ENCODE results near the gene GDPD4.

The GDPD4 gene

GRCh38 chr11:77250881-77251640, 50.4 kb downstream of the GDPD4 start:
- no peak overlapping the region for H3K4me3 ChIP-seq (ENCODE audit: low read depth, low read length)
- no peak for TF ChIP-seq POLR2A (IDR thresholded peaks at IDR 0.05; ENCODE audit: extremely low read depth, insufficient read length)
- no peak for TF ChIP-seq MAX (IDR thresholded peaks at IDR 0.05; ENCODE audit: low read depth, low read length)
- TF ChIP-seq, protein P1, sequence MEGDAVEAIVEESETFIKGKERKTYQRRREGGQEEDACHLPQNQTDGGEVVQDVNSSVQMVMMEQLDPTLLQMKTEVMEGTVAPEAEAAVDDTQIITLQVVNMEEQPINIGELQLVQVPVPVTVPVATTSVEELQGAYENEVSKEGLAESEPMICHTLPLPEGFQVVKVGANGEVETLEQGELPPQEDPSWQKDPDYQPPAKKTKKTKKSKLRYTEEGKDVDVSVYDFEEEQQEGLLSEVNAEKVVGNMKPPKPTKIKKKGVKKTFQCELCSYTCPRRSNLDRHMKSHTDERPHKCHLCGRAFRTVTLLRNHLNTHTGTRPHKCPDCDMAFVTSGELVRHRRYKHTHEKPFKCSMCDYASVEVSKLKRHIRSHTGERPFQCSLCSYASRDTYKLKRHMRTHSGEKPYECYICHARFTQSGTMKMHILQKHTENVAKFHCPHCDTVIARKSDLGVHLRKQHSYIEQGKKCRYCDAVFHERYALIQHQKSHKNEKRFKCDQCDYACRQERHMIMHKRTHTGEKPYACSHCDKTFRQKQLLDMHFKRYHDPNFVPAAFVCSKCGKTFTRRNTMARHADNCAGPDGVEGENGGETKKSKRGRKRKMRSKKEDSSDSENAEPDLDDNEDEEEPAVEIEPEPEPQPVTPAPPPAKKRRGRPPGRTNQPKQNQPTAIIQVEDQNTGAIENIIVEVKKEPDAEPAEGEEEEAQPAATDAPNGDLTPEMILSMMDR (IDR thresholded peaks at IDR 0.05; ENCODE audit: low read depth, low read length): no peak
- TF ChIP-seq MYC (IDR thresholded peaks at IDR 0.05; ENCODE audit: low read depth, low read length): no peak
- DNase-seq (ENCODE audit: low read depth): no peak

- no peak for TF ChIP-seq MYC (IDR thresholded peaks at IDR 0.05; ENCODE audit: low read depth, low read length)
- no peak for TF ChIP-seq POLR2A (IDR thresholded peaks at IDR 0.05; ENCODE audit: extremely low read depth, insufficient read length)
- TF ChIP-seq MAX (IDR thresholded peaks at IDR 0.05; ENCODE audit: low read depth, low read length): no peak
- TF ChIP-seq, protein P1 (IDR thresholded peaks at IDR 0.05; ENCODE audit: low read depth, low read length): no peak
- H3K4me3 ChIP-seq (ENCODE audit: low read depth, low read length): no peak overlapping the region
- DNase-seq (ENCODE audit: low read depth): no peak
Measured at GRCh38 chr11:77249427-77249826, 52.1 kb downstream of the GDPD4 start.

- H3K4me3 ChIP-seq (ENCODE audit: low read depth, low read length): no peak overlapping the region
- no peak for DNase-seq (ENCODE audit: low read depth)
- TF ChIP-seq, protein P1 (IDR thresholded peaks at IDR 0.05; ENCODE audit: low read depth, low read length): no peak
- TF ChIP-seq MYC (IDR thresholded peaks at IDR 0.05; ENCODE audit: low read depth, low read length) (no peak), POLR2A (IDR thresholded peaks at IDR 0.05; ENCODE audit: extremely low read depth, insufficient read length) (no peak)
Measured at GRCh38 chr11:77244277-77245027, 57.0 kb downstream of the GDPD4 start.

DNA sequence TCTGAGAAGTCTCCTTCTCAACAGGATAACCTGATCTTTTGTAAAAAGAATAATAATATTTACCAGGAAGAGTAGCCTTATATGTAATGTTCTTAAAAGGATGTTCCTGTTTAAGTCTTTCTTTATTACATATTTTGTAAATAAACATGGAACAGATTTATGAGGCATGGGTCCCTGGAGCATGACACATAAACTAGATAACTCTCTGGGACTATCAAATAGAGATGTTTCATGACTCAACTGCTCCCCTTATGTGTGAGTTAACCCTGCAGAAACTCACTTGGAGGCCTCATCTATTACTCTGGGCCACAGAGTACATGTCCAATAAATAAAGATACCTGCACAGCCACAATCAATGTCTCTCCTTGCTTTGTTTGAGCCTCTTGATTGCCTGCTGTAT, 64.6 kb downstream of the GDPD4 start:
- TF ChIP-seq, protein P1 (IDR thresholded peaks at IDR 0.05; ENCODE audit: low read depth, low read length): no peak
- no peak for TF ChIP-seq POLR2A (IDR thresholded peaks at IDR 0.05; ENCODE audit: extremely low read depth, insufficient read length)
- no peak for TF ChIP-seq MAX (IDR thresholded peaks at IDR 0.05; ENCODE audit: low read depth, low read length)
- no peak for TF ChIP-seq MYC (IDR thresholded peaks at IDR 0.05; ENCODE audit: low read depth, low read length)
- no peak for DNase-seq (ENCODE audit: low read depth)

GRCh38 chr11:77233011-77233410, 68.5 kb downstream of the GDPD4 start:
- H3K4me3 ChIP-seq (ENCODE audit: low read depth, low read length): no peak overlapping the region
- DNase-seq (ENCODE audit: low read depth): no peak
- TF ChIP-seq POLR2A (IDR thresholded peaks at IDR 0.05; ENCODE audit: extremely low read depth, insufficient read length): no peak
- TF ChIP-seq MYC (IDR thresholded peaks at IDR 0.05; ENCODE audit: low read depth, low read length): no peak
- TF ChIP-seq MAX (IDR thresholded peaks at IDR 0.05; ENCODE audit: low read depth, low read length): no peak
- TF ChIP-seq, protein P1 (IDR thresholded peaks at IDR 0.05; ENCODE audit: low read depth, low read length): no peak

More for the DNA sequence above, 64.6 kb downstream of the GDPD4 start:
- H3K4me3 ChIP-seq (ENCODE audit: low read depth, low read length): no peak overlapping the region

Data from NB4 (cell line).